ENCODE results near the gene SLC8A2.

The SLC8A2 gene

GRCh38 chr19:47448360-47448727, 23.3 kb downstream of the SLC8A2 start:
- no peak overlapping the region for H3K4me2 ChIP-seq (ENCODE audit: low read length)
- H3K9ac ChIP-seq (ENCODE audit: low read length) = no peak overlapping the region
- no peak overlapping the region for H2BK5ac ChIP-seq (ENCODE audit: low read depth, low read length, poor library complexity)
- H2AFZ ChIP-seq (ENCODE audit: insufficient read depth, low read length, poor library complexity) = no peak overlapping the region
- H4K8ac ChIP-seq (ENCODE audit: low read depth, low read length) = no peak overlapping the region
- no peak overlapping the region for H3K4me3 ChIP-seq (ENCODE audit: low read depth, low read length)
- H3K4ac ChIP-seq (ENCODE audit: low read depth, low read length) = no peak overlapping the region
- H3K9me3 ChIP-seq (ENCODE audit: insufficient read depth, low read depth, low read length) = peaks cover 23% of the 10 kb centered on the region
- no peak overlapping the region for H2AK5ac ChIP-seq (ENCODE audit: low read length)
- no peak for DNase-seq
- peaks cover 25% of the 10 kb centered on the region for H3K27me3 ChIP-seq (ENCODE audit: insufficient read depth, low read length)
- H2BK12ac ChIP-seq (ENCODE audit: low read length) = no peak overlapping the region
- no peak overlapping the region for H4K12ac ChIP-seq (ENCODE audit: low read depth, low read length)
- no peak overlapping the region for H3K14ac ChIP-seq (ENCODE audit: low read length)
- H2BK120ac ChIP-seq (ENCODE audit: insufficient read depth, low read length, poor library complexity) = no peak overlapping the region
- H3K18ac ChIP-seq (ENCODE audit: low read length) = no peak overlapping the region
- H3K79me1 ChIP-seq (ENCODE audit: low read length) = no peaks in the 10 kb centered on the region
- no peaks in the 10 kb centered on the region for H3K36me3 ChIP-seq (ENCODE audit: control insufficient read depth in 1 of 2, insufficient read depth in 2 of 2, low read length in 2 of 2)
- H4K91ac ChIP-seq (ENCODE audit: low read depth, low read length) = no peak overlapping the region
- no peak overlapping the region for H3K23ac ChIP-seq (ENCODE audit: low read length)
- WGBS (ENCODE audit: extremely low coverage, insufficient coverage, insufficient read length) = no CpG with 5 or more reads among the region's 9 CpGs
- no peaks in the 10 kb centered on the region for H3K79me2 ChIP-seq (ENCODE audit: control insufficient read depth, insufficient read depth, low read length, poor library complexity)
- peaks cover 7 to 11% of the 10 kb centered on the region in 2 experiments for H3K4me1 ChIP-seq (ENCODE audit: control insufficient read depth in 1 of 2, insufficient read depth in 2 of 2, low read length in 2 of 2)
- H3K27ac ChIP-seq (ENCODE audit: low read depth, low read length) = no peak overlapping the region

GRCh38 chr19:47447470-47448359, 24.0 kb downstream of the SLC8A2 start:
- peak in 1 of 2 donors; percentile 29 for DNase-seq
- H2BK120ac ChIP-seq (ENCODE audit: insufficient read depth, low read length, poor library complexity) = no peak overlapping the region
- H4K12ac ChIP-seq (ENCODE audit: low read depth, low read length) = no peak overlapping the region
- H3K27me3 ChIP-seq (ENCODE audit: insufficient read depth, low read length) = peaks cover 25% of the 10 kb centered on the region
- WGBS (ENCODE audit: extremely low coverage, insufficient coverage, insufficient read length) = no CpG with 5 or more reads among the region's 95 CpGs
- no peak overlapping the region for H3K9ac ChIP-seq (ENCODE audit: low read length)
- H2BK5ac ChIP-seq (ENCODE audit: low read depth, low read length, poor library complexity) = no peak overlapping the region
- H3K27ac ChIP-seq (ENCODE audit: low read depth, low read length) = no peak overlapping the region
- no peaks in the 10 kb centered on the region for H3K36me3 ChIP-seq (ENCODE audit: control insufficient read depth in 1 of 2, insufficient read depth in 2 of 2, low read length in 2 of 2)
- no peak overlapping the region for H3K18ac ChIP-seq (ENCODE audit: low read length)
- H3K79me2 ChIP-seq (ENCODE audit: control insufficient read depth, insufficient read depth, low read length, poor library complexity) = no peaks in the 10 kb centered on the region
- H3K23ac ChIP-seq (ENCODE audit: low read length) = no peak overlapping the region
- H3K4me1 ChIP-seq (ENCODE audit: control insufficient read depth in 1 of 2, insufficient read depth in 2 of 2, low read length in 2 of 2) = peaks cover 7 to 11% of the 10 kb centered on the region in 2 experiments
- H2BK12ac ChIP-seq (ENCODE audit: low read length) = no peak overlapping the region
- H2AK5ac ChIP-seq (ENCODE audit: low read length) = no peak overlapping the region
- H3K9me3 ChIP-seq (ENCODE audit: insufficient read depth, low read depth, low read length) = peaks cover 23% of the 10 kb centered on the region
- H2AFZ ChIP-seq (ENCODE audit: insufficient read depth, low read length, poor library complexity) = no peak overlapping the region
- H4K8ac ChIP-seq (ENCODE audit: low read depth, low read length) = no peak overlapping the region
- H3K4me2 ChIP-seq (ENCODE audit: low read length) = peak overlapping the region; percentile 31
- no peak overlapping the region for H4K91ac ChIP-seq (ENCODE audit: low read depth, low read length)
- no peaks in the 10 kb centered on the region for H3K79me1 ChIP-seq (ENCODE audit: low read length)
- H3K4me3 ChIP-seq (ENCODE audit: low read depth, low read length) = peak overlapping the region; percentile 49
- H3K14ac ChIP-seq (ENCODE audit: low read length) = no peak overlapping the region
- H3K4ac ChIP-seq (ENCODE audit: low read depth, low read length) = no peak overlapping the region

- H4K8ac ChIP-seq (ENCODE audit: low read depth, low read length) = no peak overlapping the region
- H3K9me3 ChIP-seq (ENCODE audit: insufficient read depth, low read depth, low read length) = peaks cover 23% of the 10 kb centered on the region
- H3K14ac ChIP-seq (ENCODE audit: low read length) = no peak overlapping the region
- no peak overlapping the region for H3K18ac ChIP-seq (ENCODE audit: low read length)
- WGBS (ENCODE audit: extremely low coverage, insufficient coverage, insufficient read length) = no CpG with 5 or more reads among the region's 28 CpGs
- H3K9ac ChIP-seq (ENCODE audit: low read length) = no peak overlapping the region
- no peak for DNase-seq
- no peak overlapping the region for H2AFZ ChIP-seq (ENCODE audit: insufficient read depth, low read length, poor library complexity)
- H3K79me1 ChIP-seq (ENCODE audit: low read length) = no peaks in the 10 kb centered on the region
- H3K4ac ChIP-seq (ENCODE audit: low read depth, low read length) = no peak overlapping the region
- H3K27me3 ChIP-seq (ENCODE audit: insufficient read depth, low read length) = peaks cover 25% of the 10 kb centered on the region
- no peak overlapping the region for H3K4me2 ChIP-seq (ENCODE audit: low read length)
- H4K12ac ChIP-seq (ENCODE audit: low read depth, low read length) = no peak overlapping the region
- no peak overlapping the region for H2BK5ac ChIP-seq (ENCODE audit: low read depth, low read length, poor library complexity)
- H3K4me3 ChIP-seq (ENCODE audit: low read depth, low read length) = no peak overlapping the region
- no peak overlapping the region for H3K27ac ChIP-seq (ENCODE audit: low read depth, low read length)
- no peak overlapping the region for H4K91ac ChIP-seq (ENCODE audit: low read depth, low read length)
- peaks cover 7 to 11% of the 10 kb centered on the region in 2 experiments for H3K4me1 ChIP-seq (ENCODE audit: control insufficient read depth in 1 of 2, insufficient read depth in 2 of 2, low read length in 2 of 2)
- no peak overlapping the region for H2AK5ac ChIP-seq (ENCODE audit: low read length)
- no peaks in the 10 kb centered on the region for H3K79me2 ChIP-seq (ENCODE audit: control insufficient read depth, insufficient read depth, low read length, poor library complexity)
- no peak overlapping the region for H2BK120ac ChIP-seq (ENCODE audit: insufficient read depth, low read length, poor library complexity)
- H3K36me3 ChIP-seq (ENCODE audit: control insufficient read depth in 1 of 2, insufficient read depth in 2 of 2, low read length in 2 of 2) = no peaks in the 10 kb centered on the region
- no peak overlapping the region for H3K23ac ChIP-seq (ENCODE audit: low read length)
- no peak overlapping the region for H2BK12ac ChIP-seq (ENCODE audit: low read length)
Observed at GRCh38 chr19:47446534-47447469, 24.9 kb downstream of the SLC8A2 start.

- peaks cover 21% of the 10 kb centered on the region for H3K9me3 ChIP-seq (ENCODE audit: insufficient read depth, low read depth, low read length)
- no peak overlapping the region for H4K8ac ChIP-seq (ENCODE audit: low read depth, low read length)
- no peaks in the 10 kb centered on the region for H3K36me3 ChIP-seq (ENCODE audit: control insufficient read depth in 1 of 2, insufficient read depth in 2 of 2, low read length in 2 of 2)
- no peaks in the 10 kb centered on the region for H3K79me1 ChIP-seq (ENCODE audit: low read length)
- H3K18ac ChIP-seq (ENCODE audit: low read length) = no peak overlapping the region
- no peak overlapping the region for H3K27ac ChIP-seq (ENCODE audit: low read depth, low read length)
- H3K4me3 ChIP-seq (ENCODE audit: low read depth, low read length) = no peak overlapping the region
- H3K23ac ChIP-seq (ENCODE audit: low read length) = no peak overlapping the region
- no peak for DNase-seq
- H2BK5ac ChIP-seq (ENCODE audit: low read depth, low read length, poor library complexity) = no peak overlapping the region
- H2AK5ac ChIP-seq (ENCODE audit: low read length) = no peak overlapping the region
- H3K9ac ChIP-seq (ENCODE audit: low read length) = no peak overlapping the region
- H3K4me2 ChIP-seq (ENCODE audit: low read length) = peak overlapping the region; percentile 32
- H2AFZ ChIP-seq (ENCODE audit: insufficient read depth, low read length, poor library complexity) = no peak overlapping the region
- H3K27me3 ChIP-seq (ENCODE audit: insufficient read depth, low read length) = peaks cover 25% of the 10 kb centered on the region
- H4K12ac ChIP-seq (ENCODE audit: low read depth, low read length) = no peak overlapping the region
- no peak overlapping the region for H3K4ac ChIP-seq (ENCODE audit: low read depth, low read length)
- H2BK12ac ChIP-seq (ENCODE audit: low read length) = no peak overlapping the region
- no CpG with 5 or more reads among the region's 22 CpGs for WGBS (ENCODE audit: extremely low coverage, insufficient coverage, insufficient read length)
- H3K14ac ChIP-seq (ENCODE audit: low read length) = no peak overlapping the region
- peaks cover 7 to 11% of the 10 kb centered on the region in 2 experiments for H3K4me1 ChIP-seq (ENCODE audit: control insufficient read depth in 1 of 2, insufficient read depth in 2 of 2, low read length in 2 of 2)
- no peak overlapping the region for H2BK120ac ChIP-seq (ENCODE audit: insufficient read depth, low read length, poor library complexity)
- no peaks in the 10 kb centered on the region for H3K79me2 ChIP-seq (ENCODE audit: control insufficient read depth, insufficient read depth, low read length, poor library complexity)
- H4K91ac ChIP-seq (ENCODE audit: low read depth, low read length) = no peak overlapping the region
Observed at GRCh38 chr19:47445937-47446402, 25.7 kb downstream of the SLC8A2 start.
